Natural killer cell treated with Interleukin-12 subunit alpha and Interleukin-12 subunit beta and Interleukin-15 and Interleukin-18, amount 100 ng/mL, for 72 hours (primary cell): ENCODE data around the gene IL11RA. TPM values are rescaled to one million over a fixed set of nuclear protein-coding genes. Genes with fewer than 3 reads are reported as not detected.

ENCODE experiments used
- total RNA-seq, 2 donors: library from RNA; stranded (reverse); gene quantifications; one replicate each; pipeline ENCODE4 v1.2.3, GENCODE V29; 2022

IL11RA gene
- total RNA-seq, 2 donors from 2014 or later = 6.8 to 16.8 TPM

Other genes starting within 250 kb of the IL11RA start
- 10 to 100 TPM; 21.4 to 23.5 TPM for gene FAM219A, start 193.6 kb upstream of the IL11RA start, total RNA-seq
- gene DNAI1, start 193.4 kb upstream of the IL11RA start, total RNA-seq = not detected
- gene ENHO, start 129.2 kb upstream of the IL11RA start, total RNA-seq = not detected
- gene CNTFR, start 62.5 kb upstream of the IL11RA start, total RNA-seq = not detected
- gene RPP25L, start 40.1 kb upstream of the IL11RA start, total RNA-seq = 10 to 100 TPM; 22.7 to 23.1 TPM
- gene DCTN3, start 31.7 kb upstream of the IL11RA start, total RNA-seq = 100 to 1,000 TPM in 1 of 2 donors, 10 to 100 TPM in 1; 79.8 to 141 TPM
- under 1 TPM in 1 of 2 donors, not detected in 1; 0.31 TPM for gene ARID3C, start 23.1 kb upstream of the IL11RA start, total RNA-seq
- gene SIGMAR1, start 14.4 kb upstream of the IL11RA start, total RNA-seq = 100 to 1,000 TPM in 1 of 2 donors, 10 to 100 TPM in 1; 45.6 to 109 TPM
- gene GALT, start 5.5 kb upstream of the IL11RA start, total RNA-seq = 10 to 100 TPM; 19.4 to 50.2 TPM
- gene CCL27, start 10.5 kb downstream of the IL11RA start, total RNA-seq = not detected
- not detected for gene CCL19, start 39.1 kb downstream of the IL11RA start, total RNA-seq
- not detected for gene CCL21, start 58.0 kb downstream of the IL11RA start, total RNA-seq